CD4-positive, alpha-beta T cell treated with Interleukin-10 for 1 hour (primary cell): Measurements from ENCODE around the gene ROS1.
"Not testable (repeated sequence)": the region's sequence is repeated elsewhere in the genome, so short reads cannot be mapped to it uniquely, and the experiment has no call there.

Experiments used
- DNase-seq: peaks from one replicate; pipeline ENCODE4 v3.0.0-alpha.2; 2020

Gene ROS1

DNA sequence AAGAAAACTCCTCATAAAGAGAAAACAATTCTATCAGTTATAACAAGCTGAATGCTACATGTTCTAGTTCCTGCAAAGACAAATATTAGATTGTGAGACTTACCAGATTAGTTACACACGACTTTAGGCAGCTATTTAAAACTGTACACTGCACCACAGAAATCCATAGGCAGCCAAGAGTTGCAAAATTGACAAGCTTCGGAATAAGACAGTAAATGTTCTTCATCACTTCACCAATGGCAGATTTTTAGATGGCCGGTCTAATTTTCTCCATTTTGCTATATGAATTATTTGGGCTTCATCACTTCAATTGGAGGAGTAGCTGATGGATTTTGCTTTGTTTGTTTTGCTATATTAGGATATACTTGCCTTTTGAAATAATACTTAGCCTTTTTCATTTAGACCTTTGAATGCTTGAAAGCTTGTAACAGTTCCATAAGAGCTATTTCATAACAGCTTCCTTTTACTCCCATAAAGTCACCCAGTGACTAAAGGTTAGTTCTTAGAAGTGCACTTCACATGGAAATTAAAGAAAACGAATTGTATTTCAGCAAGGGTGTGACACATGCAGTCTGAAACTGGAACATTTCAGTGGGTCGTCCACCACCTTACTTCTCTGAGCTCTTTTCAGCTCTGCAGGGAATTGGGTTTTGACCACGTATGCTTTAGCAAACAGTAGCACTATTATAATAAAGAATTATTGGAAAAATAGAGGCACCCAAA lies at the start of gene ROS1:
Gene ROS1 (minus strand): TSS at position 512 of the 723 bp plus-strand sequence. CDS start 286 bp downstream, at position 226.
- no peak for DNase-seq

DNA sequence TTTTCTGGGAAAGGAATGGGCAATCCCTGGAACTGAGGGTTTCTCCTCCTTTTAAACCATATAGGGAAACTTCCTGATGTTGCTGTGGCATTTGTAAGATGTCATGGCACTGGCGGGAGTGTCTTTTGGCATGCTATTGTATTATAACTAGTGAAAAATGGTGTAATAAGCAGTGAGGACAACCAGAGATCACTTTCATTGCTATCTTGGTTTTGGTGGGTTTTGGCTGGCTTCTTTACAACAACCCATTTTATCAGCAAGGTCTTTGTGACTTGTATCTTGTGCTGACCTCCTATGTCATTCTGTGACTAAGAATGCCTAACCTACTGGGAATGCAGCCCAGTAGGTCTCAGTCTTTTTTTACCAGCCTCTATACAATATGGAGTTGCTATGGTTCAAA lies 47.7 kb upstream of the ROS1 start:
- DNase-seq = no peak

DNA sequence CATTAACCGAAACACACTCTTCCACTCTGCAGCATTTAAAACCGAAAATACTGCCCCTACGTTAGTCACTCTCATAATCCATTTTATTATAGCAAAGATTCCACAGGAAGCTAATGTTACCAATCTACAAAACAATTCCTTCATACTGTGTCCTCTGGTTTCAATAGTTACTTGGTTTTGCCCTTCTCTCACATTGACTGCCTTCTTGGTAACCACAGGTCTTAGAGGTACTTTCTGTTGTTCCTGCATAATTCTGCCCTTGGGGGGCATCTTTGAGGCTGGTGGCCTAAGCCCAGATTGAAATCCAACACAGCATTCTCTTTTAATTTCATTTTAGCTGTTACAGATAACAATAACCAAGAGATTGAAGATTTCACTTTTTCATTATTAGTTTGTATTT lies 46.9 kb upstream of the ROS1 start:
- no peak for DNase-seq

DNA sequence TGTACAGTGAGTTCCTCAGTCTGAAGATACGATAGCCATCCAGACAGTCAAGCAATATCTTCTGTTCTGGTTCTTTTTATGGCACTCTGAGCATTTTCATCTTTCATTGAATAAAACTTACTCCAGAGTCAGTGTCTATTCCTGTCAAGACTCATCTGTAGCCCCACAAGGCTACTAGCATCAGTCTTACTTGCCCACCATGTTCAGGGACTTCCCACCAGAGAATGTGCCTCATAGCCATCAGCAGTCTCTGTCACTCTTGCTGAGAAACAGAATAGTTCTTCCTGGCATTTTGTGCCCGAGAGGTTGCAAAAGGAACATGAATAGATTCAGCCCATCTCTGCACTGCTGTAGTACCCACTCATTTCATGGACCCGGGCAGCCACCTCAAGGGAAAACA lies 44.0 kb upstream of the ROS1 start:
- DNase-seq = no peak

DNA sequence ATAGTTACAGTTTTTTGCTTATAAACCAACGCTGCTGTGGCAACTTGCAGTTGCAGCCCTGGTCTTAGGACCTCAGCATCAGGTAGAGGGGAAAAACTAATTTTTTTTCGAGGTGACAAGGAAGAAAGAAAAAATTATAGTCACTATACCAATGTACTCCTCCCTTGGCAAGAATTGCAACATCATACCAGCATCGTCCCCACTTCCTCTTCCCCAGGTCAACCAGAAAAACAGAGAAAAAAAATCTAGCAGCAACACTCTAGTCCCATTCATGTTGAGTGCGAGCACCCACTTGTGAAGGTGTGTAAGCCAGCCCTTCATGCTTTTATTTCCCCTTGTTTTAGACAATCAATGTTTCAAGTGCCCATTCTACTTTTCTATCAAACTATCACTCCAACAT lies 43.6 kb upstream of the ROS1 start:
- DNase-seq = no peak

DNA sequence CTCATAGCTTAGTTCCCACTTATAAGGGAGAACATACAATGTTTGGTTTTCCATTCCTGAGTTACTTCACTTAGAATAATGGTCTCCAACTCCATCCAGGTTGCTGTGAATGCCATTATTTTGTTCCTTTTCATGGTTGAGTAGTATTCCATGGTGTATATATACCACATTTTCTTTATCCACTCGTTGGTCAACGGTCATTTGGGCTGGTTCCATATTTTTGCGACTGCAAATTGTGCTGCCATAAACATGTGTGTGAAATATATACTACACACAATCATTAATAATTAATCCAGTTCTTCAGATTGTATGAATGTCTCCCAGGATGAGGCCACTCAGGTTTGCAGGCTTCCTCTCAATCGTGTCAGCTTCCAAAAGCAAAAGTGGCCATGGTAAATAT lies 42.8 kb upstream of the ROS1 start:
- DNase-seq = not testable (repeated sequence)

DNA sequence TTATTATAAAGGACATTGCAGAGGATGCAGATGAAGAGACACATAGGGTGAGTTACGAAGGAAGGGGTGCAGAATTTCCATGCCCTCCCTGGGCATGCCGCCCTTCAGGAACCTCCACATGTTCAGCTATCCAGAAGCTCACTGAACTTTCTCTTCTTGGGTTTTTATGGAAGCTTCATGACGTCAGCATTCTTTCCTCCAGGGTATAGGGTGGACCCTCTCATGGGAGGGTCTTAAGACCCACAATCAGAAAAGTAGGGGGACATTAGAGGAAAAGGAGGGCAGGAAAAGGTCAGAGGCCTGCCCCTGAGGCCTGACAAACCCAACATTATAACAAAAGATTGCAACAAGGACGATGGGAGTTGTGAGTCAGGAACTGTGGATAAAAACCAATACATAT lies 42.1 kb upstream of the ROS1 start:
- no peak for DNase-seq

DNA sequence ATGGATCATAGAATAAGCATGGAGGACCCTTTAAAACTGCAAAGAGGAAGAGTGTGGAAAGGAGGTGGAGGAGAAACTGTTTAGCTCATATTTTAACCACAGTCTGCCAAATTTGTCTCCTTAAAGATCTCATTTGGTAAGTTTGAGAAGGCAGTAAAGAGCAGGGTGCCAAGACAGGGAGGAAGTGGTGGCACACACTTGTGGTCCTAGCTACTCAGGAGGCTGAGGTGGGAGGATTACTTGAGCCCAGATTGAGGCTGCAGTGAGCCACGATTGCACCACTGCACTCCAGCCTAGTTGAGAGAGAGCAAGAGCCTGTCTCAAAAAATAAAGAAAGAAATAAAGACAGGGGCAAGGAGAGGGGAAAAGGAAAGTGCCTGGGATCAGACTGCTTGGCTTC lies 39.9 kb upstream of the ROS1 start:
- no peak for DNase-seq

DNA sequence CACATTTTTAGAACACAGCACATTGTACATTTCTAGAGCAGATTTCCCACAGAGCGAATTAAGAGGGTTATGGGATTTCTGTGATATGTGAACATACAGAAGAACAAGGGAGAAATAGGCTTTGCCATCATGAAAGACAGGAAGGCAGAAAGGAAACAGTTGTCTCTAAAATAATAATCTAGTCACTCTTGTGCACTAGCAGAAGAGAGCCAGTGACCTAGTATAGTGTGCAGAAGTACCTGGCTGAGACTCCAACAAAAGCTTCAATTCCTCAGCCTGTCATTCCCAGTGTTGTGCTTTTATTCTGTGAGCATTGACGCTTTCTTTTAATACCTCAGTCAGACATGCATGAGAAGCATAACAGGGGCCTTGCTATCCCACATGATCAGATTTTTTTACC lies 39.0 kb upstream of the ROS1 start:
- no peak for DNase-seq

DNA sequence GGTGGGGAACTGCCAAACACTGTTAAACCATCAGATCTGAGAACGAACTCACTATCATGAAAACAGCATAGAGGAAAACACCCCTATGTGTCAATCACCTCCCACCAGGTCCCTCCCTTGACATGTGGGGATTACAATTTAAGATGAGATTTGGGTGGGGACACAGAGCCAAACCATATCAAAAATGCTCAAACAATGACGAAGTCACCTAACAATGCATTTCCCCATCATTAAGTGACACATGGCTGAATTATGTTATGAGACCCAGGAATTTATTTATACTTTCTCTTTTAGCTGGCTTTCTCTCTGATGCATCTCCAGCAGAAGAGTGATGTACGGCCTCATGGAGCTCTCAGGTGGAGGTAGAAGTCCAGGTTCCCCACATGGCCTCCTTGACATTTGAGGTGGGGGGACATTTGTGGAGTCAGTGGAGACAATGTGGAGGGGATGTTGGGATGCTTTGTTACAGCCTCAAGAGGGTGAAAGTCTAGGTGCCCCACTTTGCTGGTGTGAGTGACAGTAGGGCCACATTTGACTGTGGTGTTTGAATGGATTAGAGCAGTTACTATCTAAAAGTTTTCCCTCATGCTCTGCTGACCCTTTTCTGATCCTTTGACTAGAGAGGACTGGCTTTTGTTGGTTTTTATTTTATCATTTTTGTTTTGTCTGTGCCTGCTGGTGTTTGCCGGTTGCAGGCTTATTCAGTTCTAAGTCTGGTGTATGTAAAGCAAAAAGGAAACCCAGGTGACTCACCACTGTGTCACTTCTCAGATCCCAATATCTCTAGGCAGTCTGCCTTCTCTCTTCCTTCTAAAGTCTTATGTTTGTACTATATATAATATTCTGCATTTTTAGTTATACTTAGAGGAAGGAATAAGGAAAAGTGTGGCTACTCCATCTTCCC lies 38.3 kb upstream of the ROS1 start:
- no peak for DNase-seq

DNA sequence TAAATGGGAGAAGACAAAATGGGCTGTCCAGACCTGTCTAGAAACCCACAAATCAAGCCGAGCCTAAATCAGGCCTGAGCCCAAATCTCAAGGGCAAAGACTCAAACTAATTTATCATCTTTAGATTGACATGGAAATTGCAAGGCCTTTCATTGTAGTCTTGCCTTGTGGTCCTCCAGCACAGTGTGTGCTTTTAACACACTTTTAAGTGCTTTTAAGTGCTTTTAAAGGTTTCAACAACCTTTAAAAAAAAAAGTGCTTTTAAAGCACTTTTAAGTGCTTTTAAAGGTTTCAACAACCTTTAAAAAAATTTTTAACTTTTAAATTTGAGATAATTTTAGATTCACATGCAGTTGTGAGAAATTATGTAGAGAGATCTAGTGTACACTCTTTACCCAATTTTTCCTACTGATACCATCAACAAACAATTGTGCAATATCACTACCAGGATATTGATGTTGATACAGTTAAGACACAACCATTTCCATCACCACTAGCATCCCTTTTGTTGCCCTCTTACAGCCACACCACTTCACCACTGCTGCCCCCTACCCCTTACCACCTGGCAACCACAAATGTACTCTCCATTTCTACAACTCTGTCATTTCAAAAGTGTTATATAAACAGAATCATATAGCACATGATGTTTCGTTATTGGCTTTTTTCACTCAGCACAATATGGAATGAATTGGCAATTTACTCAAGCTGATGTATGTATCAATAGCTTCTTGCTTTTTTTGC lies 33.6 kb upstream of the ROS1 start:
- DNase-seq = no peak

DNA sequence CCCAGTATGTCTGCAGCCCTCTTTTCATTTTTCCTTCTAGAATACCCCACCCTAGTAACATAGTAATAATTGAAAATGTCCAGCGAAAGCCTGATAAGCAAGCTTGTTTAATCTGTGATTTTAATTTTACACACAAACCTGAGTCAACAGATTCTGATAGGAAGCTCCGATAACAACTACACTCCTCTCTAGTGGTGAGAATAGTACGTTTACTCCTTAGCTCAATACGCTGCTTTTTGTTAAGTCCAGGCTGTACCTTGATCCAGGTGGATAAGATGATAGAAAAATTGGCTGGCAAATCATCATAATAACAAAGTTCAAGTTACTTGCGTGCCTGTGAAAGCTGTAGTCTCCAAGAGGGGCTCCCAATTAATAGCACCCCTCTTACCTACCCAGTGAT lies 31.3 kb upstream of the ROS1 start:
- DNase-seq = no peak

DNA sequence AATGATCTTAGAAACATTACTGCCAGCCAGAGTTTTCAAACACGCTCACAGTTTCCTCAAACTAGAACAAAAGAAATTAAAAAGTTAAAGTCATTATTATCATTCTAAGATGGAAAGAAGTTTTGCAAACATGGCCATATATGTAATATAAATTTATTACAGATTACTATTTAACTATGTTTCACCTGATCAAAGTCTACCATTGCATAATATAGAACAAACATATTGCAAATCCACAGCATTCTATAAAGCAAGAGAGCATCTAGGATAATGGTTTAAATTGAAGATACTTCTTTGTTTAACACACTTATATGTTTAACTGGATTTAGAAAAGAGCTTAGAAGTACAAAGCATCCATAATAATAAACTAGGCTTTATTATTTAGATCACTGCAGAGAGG lies 30.5 kb upstream of the ROS1 start:
- DNase-seq = no peak

DNA sequence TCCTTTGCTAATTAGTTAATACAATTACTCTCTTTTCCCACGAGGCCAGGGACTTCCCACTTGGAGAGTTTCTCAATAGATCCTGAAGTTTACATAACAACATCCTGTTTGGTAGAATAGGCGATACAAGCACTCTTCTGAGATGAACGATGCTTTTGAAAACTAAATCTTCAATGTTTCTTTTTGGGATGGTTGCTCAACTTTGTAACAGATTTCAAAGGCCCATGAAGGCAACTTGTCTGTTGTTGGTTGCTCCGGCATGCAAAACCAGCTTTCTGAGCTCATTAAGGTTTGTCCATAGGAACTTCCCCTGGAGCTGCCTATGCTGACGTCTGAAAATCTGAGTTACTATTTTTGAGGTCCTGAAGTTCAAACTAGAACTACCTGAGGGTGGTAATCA lies 25.9 kb upstream of the ROS1 start:
- DNase-seq = no peak

DNA sequence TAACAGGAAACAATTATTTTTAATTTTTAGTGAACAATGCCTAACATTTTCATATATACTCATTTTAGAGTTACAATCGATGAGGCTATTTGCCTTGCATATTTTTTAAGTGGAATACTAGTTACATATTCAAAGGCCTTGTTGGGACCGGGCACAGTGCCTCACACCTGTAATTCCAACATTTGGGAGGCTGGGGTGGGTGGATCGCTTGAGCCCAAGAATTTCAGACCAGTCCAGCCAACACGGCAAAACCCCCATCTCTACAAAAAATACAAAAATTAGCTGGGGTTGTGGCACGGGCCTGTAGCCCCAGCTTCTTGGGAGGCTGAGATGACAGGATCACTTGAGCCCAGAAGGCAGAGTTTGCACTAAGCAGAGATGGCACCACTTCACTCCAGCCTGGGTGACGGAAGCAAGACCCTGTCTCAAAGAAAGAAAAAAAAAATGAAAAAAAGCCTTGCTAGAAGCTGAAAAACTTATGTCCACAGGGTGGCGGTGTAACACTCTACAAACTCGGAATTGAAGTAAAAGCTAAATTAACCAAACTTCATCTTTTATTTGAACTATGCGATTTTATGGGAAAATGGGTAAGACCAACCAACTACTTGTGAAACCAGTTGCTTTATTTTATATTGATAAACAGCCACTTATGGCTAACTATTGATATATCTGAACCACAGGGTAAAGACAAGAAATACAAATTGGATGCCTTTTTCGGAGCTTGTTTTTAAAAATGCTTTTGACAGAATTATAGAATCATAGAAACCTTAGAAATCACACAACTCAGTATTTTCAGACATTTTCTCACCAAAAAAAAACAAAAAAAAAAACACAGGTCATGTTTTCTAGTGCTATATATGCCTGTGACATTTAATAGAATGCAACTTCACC lies 24.1 kb upstream of the ROS1 start:
- peak; percentile 73 for DNase-seq

DNA sequence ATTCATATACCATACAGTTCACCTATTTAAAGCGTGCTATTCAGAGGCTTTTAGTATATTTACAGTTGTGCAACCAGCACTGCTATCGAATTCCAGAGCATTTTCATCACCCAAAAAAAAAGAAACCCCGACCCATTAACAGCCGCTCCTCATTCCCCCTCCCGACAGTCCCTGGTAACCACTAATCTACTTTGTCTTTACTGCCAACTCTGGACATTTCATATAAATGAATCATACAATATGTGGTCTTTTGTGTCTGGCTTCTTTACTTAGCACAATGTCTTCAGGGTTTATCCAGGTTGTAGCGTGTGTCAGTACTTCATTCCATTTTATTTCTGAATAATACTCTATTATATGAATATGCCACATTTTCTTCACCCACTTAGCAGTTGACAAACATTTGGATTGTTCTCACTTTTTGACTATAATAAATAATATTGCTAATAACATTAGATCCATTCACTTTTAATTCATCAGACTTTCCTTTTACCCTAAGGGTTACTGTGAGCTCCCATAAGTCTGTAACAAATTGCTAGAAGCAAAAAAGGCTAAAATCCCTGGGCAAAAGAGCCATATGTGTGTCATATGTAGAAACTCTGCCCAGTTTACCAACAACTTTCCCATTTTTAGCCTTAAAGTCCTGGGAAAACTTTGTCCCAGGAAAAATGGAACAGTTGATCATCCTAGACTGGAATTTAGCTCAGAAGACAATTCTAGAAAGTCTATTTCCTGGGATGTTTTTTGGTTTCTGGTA lies 23.2 kb upstream of the ROS1 start:
- no peak for DNase-seq

DNA sequence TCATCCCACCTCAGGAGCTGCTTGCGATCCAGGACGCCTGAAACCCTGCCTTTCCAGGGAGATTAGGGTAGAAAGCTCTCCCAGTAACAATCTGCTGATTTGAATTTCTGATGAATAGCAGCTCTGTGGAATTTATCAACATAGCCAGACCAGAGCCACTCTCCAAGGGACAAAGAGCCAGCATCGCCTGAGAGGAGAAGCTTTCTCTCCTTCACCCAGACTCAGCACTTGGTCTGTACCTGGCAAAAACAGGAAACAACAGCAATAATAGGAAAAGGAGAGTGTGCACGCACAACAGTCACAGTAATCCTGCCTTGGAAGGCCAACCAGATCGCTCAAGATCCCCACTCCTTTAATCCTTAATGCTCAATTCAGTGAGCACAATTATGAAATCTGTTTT lies 22.3 kb upstream of the ROS1 start:
- no peak for DNase-seq

DNA sequence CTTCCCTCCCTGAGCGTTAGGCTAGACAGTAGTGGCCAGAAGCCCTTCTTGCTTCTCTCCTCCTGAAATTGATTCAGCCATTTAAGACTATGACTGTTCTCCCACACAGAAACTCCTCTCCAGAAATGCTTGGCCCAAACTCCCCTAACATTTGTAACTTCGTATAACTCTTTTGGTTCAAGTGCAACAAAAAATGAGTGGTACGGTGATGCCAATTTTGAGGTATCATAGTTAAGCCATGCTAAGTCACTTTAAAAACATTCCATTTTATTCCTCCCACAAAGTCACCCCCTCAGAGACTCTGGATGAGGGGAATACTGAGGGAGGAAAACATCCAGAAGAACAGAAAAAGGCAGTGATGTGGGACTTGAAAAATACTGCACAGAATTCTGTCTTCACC lies 21.1 kb upstream of the ROS1 start:
- no peak for DNase-seq

DNA sequence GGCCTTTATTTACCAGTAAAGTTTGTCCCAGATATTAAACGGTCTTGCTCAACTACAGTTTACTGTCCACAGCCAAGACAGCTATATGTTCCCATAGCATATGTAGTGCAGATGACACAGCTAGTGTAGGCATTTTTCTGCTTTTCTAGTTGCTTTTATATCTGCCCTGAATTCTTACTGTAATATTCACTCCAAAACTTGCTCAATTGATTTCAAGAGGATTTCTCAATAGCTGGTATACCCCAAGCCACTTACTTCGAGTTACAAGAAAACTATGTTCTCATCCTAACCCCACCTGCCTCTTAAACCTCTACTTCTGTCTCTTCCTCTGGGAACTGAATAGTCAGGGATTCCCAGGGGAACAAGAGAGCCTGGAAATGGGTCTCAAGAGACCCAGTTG lies 18.9 kb upstream of the ROS1 start:
- no peak for DNase-seq

DNA sequence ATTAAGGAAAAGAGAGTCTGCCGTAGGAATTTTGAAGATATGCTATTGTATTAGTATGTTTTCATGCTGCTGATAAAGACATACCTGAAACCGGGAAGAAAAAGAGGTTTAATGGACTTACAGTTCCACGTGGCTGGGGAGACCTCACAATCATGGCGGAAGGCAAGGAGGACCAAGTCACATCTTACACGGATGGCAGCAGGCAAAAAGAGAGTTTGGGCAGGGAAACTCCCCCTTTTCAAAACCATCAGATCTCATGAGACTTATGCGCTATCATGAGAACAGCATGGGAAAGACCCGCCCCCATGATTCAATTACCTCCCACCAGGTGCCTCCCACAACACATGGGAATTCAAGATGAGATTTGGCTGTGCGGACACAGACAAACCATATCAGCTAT lies 16.6 kb upstream of the ROS1 start:
- not testable (repeated sequence) for DNase-seq

DNA sequence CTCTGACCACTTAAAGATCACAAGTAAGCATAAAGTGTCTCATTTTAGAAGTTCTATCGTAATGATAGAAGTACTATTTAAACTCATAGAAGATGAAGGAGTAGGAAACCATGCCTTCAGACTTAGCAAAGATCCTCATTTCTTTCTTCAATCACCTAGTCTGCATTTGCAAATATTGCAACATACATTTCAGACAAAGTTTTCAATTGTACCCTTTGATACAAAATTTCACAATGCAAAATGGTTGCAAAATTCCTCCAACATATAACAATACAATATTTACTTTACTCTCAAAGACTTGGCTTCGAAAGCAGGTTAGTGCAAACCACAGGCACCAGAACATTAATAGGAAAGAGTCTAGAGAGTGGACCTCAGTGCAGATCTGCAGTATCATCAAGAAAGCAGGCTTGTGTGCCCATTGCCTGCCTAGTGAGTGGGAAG lies 16.1 kb upstream of the ROS1 start:
- no peak for DNase-seq
